Smooth muscle cell (in vitro differentiated cells): Measurements from ENCODE around the gene KDM5C. TPM values are rescaled to one million over a fixed set of nuclear protein-coding genes. Genes with fewer than 3 reads are reported as not detected.

Experiments used
- DNase-seq: peaks from one replicate; lab custom pipeline; 2025; ENCODE audit not compliant: unreplicated experiment; lab: John Stamatoyannopoulos, UW
- H2AFZ ChIP-seq: fragments of 200-600 bp; sonication (generic); 2 replicates; pipeline ENCODE4 v1.6.0; 2016; ENCODE audit warnings: antibody characterized with exemption, low read depth, mild to moderate bottlenecking
- H3F3A ChIP-seq: fragments of 200-600 bp; sonication (generic); 2 replicates; pipeline ENCODE4 v1.6.0; 2017; ENCODE audit warnings: antibody characterized with exemption, low read depth
- H3K27ac ChIP-seq: fragments of 200-600 bp; sonication (generic); 2 replicates; pipeline ENCODE4 v1.5.1; 2016; ENCODE audit warnings: low read depth, mild to moderate bottlenecking
- H3K27me3 ChIP-seq: fragments of 200-600 bp; sonication (generic); 2 replicates; pipeline ENCODE4 v1.6.1; 2016; ENCODE audit warnings: low read depth, mild to moderate bottlenecking
- H3K36me3 ChIP-seq: fragments of 200-600 bp; sonication (generic); 2 replicates; pipeline ENCODE4 v1.5.1; 2016; ENCODE audit warnings: low read depth
- H3K4me1 ChIP-seq: fragments of 200-600 bp; sonication (generic); 2 replicates; pipeline ENCODE4 v1.5.1; 2016; ENCODE audit warnings: low read depth
- H3K4me2 ChIP-seq: fragments of 200-600 bp; sonication (generic); 2 replicates; pipeline ENCODE4 v1.6.0; 2016; ENCODE audit warnings: mild to moderate bottlenecking
- H3K4me3 ChIP-seq: fragments of 200-600 bp; sonication (generic); 2 replicates; pipeline ENCODE4 v1.5.1; 2016; ENCODE audit warnings: mild to moderate bottlenecking
- H3K79me2 ChIP-seq: fragments of 200-600 bp; sonication (generic); 2 replicates; pipeline ENCODE4 v1.6.0; 2016; ENCODE audit warnings: low read depth, mild to moderate bottlenecking
- H3K9ac ChIP-seq: fragments of 200-600 bp; sonication (generic); 2 replicates; pipeline ENCODE4 v1.6.0; 2016; ENCODE audit warnings: low read depth
- H3K9me3 ChIP-seq: fragments of 200-600 bp; sonication (generic); replicated peaks from 2 replicates; pipeline ENCODE4 v1.5.1; 2016; ENCODE audit warnings: low read depth
- H4K20me1 ChIP-seq: fragments of 200-600 bp; sonication (generic); 2 replicates; pipeline ENCODE4 v1.6.0; 2016; ENCODE audit warnings: low read depth
- CTCF ChIP-seq: fragments of 200-600 bp; sonication (generic); IDR thresholded peaks from 2 replicates; pipeline ENCODE4 v1.5.1; 2017; ENCODE audit warnings: borderline replicate concordance, mild to moderate bottlenecking, antibody characterized with exemption; ENCODE audit not compliant: insufficient read depth, poor library complexity, severe bottlenecking
- WGBS: methylation state at CpG from one replicate; pipeline ENCODE4 v1.1.7; 2016; ENCODE audit warnings: low lambda C conversion rate; 5-methylcytosine and 5-hydroxymethylcytosine counted together
- polyA plus RNA-seq: library from polyadenylated mRNA; unstranded; fragments of >200 nt; fragmentation: Nextera tagmentation; extraction: Ambion mirVana; gene quantifications from 2 replicates; pipeline ENCODE4 v1.2.1, GENCODE V29; 2016
- total RNA-seq: library from RNA; depleted of rRNA; stranded (reverse); fragments of >200 nt; gene quantifications from 2 replicates; pipeline ENCODE4 v1.2.3, GENCODE V29; 2014

Gene KDM5C
- total and polyA plus RNA-seq, 2 experiments from 2014 or later, result 80.2 to 191 TPM

DNA sequence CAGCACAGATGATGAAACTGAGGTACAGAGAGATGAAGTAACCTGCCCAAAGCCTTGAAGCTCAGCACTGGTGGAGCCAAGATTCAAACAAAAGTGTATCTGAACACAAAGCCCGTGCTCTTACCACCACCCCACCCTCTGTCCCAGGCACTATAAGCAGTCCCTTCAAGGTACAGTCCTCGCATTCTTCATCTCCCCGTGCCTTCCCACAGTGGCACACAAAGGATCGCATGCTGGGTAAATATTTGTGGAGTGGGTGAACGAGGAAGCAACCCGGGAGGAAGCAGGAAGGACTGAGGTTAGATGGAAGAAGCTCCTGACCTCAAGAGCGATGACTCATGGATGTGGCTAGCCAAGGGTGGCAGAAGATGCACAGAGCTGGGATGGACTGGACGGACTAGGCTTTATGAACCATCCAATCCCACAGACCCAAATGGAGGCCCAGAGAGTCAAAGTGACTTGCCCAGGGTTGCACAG lies 37.9 kb upstream of the KDM5C start:
- no peaks in the 10 kb centered on the region for H3K9me3 ChIP-seq
- no peak overlapping the region for H3K27ac ChIP-seq
- no peak overlapping the region for H3K4me3 ChIP-seq
- DNase-seq, result no peak
- no peak overlapping the region for H3K9ac ChIP-seq
- no peaks in the 10 kb centered on the region for H3K36me3 ChIP-seq
- no peaks in the 10 kb centered on the region for H4K20me1 ChIP-seq
- no peaks in the 10 kb centered on the region for H3K79me2 ChIP-seq
- no peaks in the 10 kb centered on the region for H3K4me1 ChIP-seq
- no peaks in the 10 kb centered on the region for H3F3A ChIP-seq
- no peak overlapping the region for H3K4me2 ChIP-seq
- 56% methylated on average over 8 of the region's 8 CpGs for WGBS
- TF ChIP-seq CTCF, result no peak
- H2AFZ ChIP-seq, result no peak overlapping the region
- no peaks in the 10 kb centered on the region for H3K27me3 ChIP-seq

- Histone ChIP-seq H3K4me3 (no peak overlapping the region), H3K79me2 (no peaks in the 10 kb centered on the region), H4K20me1 (no peaks in the 10 kb centered on the region), H3K4me2 (no peak overlapping the region), H3K27me3 (no peaks in the 10 kb centered on the region), H3K9me3 (no peaks in the 10 kb centered on the region), H3K9ac (no peak overlapping the region), H3K27ac (no peak overlapping the region), H3K4me1 (no peaks in the 10 kb centered on the region), H3K36me3 (no peaks in the 10 kb centered on the region), H2AFZ (no peak overlapping the region), H3F3A (no peaks in the 10 kb centered on the region)
- no peak for TF ChIP-seq CTCF
- no peak for DNase-seq
- 84% methylated on average over 7 of the region's 7 CpGs for WGBS
Measured at GRCh38 chrX:53262189-53262917, 37.3 kb upstream of the KDM5C start.

DNA sequence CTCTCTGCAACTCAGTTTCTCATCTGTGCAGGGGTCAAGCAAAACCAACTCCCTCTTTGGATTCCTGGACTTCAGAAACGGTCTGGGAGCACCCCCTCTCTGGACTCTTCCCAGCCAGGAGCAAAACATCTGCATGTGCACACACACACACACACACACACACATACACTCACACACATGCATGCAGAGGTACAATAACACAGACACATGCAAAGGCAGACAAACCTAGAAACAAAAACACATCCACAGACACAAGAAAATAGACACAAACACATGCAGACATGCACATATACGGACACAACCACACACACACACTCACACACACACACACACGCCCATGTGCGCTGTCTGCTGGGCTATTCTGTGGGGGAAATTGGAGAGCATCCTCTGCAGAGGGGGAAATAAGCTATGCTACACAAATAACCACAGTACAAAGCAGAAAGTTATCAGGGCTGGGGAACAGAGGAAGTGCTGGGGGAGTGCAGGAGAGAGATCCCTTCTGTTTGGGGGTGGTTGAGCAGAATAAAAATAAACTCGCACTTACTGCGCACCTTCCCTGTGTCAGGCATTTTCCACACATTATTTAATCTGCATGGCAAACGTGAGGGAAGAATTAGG lies 36.5 kb upstream of the KDM5C start:
- Histone ChIP-seq H3K4me2 (no peak overlapping the region), H3K27me3 (no peaks in the 10 kb centered on the region), H3F3A (no peaks in the 10 kb centered on the region), H4K20me1 (no peaks in the 10 kb centered on the region), H3K79me2 (no peaks in the 10 kb centered on the region), H2AFZ (no peak overlapping the region), H3K36me3 (no peaks in the 10 kb centered on the region), H3K27ac (no peak overlapping the region), H3K9ac (no peak overlapping the region), H3K4me1 (no peaks in the 10 kb centered on the region), H3K4me3 (no peak overlapping the region), H3K9me3 (no peaks in the 10 kb centered on the region)
- no peak for TF ChIP-seq CTCF
- 71% methylated on average over 7 of the region's 7 CpGs for WGBS
- DNase-seq, result no peak
